IPS-11a (cell line): ENCODE measurements around the gene PTPRF.
"Not testable (repeated sequence)": the region's sequence is repeated elsewhere in the genome, so short reads cannot be mapped to it uniquely, and the experiment has no call there.

ENCODE experiments used
- H3K4me3 ChIP-seq: one replicate; pipeline ENCODE4 v1.5.1; 2013; ENCODE audit warnings: low read depth, low read length, control low read depth

Gene PTPRF

DNA sequence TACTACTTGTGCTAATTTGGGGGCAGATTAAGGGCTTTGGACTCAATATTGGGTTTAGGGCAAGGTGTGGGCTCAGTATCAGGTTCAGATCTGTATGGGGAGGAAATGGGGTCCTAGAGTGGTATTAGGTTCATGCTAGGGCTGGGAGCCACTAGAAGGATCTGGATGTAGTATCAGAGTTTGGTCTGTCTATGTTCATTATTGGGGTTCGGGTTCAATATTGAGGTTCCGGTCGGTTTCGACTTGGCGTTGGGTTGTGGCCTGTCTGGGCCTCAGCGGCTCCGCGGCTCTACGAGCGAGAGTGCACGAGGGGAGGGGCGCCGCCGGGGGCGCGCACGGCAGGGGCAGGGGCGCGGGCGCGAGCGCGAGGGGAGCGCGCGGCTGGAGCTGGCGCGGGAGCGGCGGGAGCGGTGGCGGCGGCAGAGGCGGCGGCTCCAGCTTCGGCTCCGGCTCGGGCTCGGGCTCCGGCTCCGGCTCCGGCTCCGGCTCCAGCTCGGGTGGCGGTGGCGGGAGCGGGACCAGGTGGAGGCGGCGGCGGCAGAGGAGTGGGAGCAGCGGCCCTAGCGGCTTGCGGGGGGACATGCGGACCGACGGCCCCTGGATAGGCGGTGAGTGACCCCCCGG is at the start of gene PTPRF:
Gene PTPRF (plus strand): TSS at position 401 of the 624 bp plus-strand sequence. CDS start 14,193 bp downstream, outside the sequence.
- H3K4me3 ChIP-seq, result peak within 1 kb of the TSS; percentile 78

- no peak overlapping the region for H3K4me3 ChIP-seq
These were observed 49.2 kb upstream of the PTPRF start for GRCh38 chr1:43481491-43481890.

GRCh38 chr1:43482215-43482614 is 48.5 kb upstream of the PTPRF start:
- no peak overlapping the region for H3K4me3 ChIP-seq

DNA sequence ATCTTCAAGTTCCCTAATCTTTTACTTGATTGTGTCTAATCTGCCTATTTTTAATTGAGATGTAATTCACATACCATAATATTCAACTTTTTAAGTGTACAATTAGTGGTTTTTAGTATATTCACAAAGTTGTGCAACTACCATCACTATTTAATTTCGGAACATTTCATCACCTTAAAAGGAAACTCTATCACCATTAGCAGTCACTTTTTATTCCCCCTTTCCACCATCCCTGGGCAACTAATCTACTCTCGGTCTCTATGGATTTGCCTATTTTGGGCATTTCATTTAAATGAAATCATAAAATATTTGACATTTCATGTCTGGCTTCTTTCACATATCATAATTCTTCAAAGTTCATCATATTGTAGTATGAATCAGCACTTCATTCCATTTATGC is 46.3 kb upstream of the PTPRF start:
- H3K4me3 ChIP-seq, result no peak overlapping the region

DNA sequence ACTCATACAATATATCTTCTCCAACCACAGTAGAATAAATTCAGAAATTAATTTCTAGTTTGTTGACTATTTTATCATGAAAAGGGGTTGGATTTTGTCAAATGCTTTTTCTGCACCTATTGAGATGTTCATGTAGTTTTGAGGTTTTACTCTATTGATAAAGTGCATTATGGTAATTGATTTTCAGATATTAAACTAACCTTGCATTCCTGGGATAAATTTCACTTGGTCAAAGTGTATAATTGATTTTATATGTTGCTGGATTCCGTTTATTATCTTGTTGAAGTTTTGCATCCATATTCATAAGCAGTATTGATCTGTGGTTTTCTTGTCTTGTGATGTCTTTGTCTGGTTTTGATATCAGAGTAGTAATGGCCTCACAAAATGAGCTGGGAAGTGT is 42.5 kb upstream of the PTPRF start:
- no peak overlapping the region for H3K4me3 ChIP-seq

DNA sequence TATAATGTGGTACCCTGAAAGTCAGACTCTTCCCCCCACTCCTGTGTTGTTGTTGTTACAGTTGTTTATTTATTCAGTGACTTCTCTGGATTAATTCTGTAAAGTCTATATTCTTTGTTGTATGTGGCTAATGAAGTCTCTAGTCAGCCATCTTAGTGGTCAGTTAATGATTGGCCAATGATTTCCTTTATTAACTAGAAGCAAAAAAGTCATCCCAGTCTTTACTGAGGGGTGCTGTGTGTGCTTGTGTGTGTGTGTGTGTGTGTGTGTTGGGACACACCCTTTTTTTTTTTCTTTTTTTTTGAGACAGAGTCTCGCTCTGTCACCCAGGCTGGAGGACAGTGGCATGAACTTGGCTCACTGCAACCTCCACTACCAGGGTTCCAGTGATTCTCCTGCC is 39.6 kb upstream of the PTPRF start:
- no peak overlapping the region for H3K4me3 ChIP-seq

DNA sequence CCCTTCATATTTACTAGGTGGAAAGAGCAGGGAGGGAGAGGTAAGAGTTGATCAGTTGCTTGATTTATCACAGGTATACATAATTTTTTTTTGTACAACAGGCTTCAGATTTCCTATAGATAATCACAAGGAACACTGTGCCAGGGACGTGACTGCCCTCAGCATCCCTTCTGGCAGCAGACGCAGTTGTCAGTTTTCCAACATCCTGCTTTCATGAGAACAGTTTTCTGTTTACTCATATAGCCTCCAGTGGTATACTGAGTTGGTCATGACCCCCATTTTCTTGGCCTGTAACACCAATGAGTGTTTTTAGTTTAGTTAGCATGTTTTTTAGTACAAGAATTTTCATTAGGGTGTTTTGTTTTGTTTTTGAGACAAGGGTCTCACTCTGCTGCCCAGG is 37.9 kb upstream of the PTPRF start:
- no peak overlapping the region for H3K4me3 ChIP-seq

DNA sequence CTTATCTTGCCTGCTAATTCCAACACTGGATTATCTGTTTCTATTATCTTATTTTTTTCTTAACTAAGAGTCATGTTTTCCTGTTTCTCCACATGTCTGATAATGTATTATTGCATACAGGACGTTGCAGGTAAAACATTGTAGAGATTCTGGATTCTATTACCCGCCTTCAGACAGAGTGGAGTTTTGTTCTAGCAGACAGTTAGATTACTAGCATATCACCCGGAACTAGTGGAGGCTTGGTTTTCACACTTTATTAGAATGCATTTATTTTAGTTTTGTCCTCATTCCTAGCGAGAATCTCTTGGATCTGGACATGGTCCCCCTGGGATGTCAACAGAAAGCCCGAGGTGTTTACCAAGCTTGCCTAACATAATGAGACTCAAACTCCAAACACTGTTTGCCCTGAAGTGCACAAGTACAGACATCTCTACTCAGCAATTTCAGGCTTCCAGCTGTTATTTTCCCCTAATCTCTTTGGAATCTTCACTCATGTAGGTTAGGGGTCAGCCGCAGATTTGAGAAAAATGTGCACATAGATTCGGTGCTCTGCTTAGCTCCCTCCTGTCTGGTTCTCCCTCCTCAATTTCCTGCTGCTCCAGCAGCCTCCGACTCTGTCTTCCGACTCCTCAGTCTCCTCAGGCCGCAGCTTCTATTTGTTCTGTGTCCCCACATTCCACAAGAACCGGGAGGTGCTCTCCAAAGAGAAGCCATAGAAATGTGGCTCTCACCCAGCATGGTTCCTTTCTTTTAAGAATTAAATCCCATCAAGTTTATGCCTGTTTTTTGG is 36.8 kb upstream of the PTPRF start:
- H3K4me3 ChIP-seq, result no peak overlapping the region

GRCh38 chr1:43495204-43495603 is 35.5 kb upstream of the PTPRF start:
- H3K4me3 ChIP-seq, result no peak overlapping the region

DNA sequence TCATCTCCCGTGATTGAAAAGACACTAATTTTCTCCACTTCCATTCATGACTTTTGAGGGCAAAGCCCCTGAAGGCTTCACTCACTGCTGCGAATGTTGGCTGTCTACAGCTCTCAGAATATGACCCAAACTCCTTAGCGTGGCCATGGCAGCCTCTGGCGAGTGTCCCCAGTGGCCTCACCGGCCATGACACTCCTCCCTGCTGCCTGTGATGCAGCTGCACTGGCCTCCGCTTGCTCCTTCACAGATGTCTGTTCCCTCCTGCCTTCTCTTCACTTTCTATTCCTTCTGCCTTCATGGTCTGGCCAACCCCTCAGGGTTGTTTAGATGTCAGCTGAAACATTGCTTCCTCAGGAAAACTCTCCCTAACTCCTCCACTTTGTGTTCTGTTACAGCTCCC is 30.8 kb upstream of the PTPRF start:
- no peak overlapping the region for H3K4me3 ChIP-seq

DNA sequence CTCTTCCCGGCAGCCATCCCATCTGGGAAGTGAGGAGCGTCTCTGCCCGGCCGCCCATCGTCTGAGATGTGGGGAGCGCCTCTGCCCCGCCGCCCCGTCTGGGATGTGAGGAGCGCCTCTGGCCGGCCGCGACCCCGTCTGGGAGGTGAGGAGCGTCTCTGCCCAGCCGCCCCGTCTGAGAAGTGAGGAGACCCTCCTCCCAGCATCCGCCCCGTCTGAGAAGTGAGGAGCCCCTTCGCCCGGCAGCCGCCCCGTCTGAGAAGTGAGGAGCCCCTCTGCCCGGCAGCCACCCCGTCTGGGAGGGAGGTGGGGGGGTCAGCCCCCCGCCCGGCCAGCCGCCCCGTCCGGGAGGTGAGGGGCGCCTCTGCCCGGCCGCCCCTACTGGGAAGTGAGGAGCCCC is 28.9 kb upstream of the PTPRF start:
- not testable (repeated sequence) for H3K4me3 ChIP-seq

GRCh38 chr1:43503534-43503933 is 27.1 kb upstream of the PTPRF start:
- H3K4me3 ChIP-seq, result no peak overlapping the region

GRCh38 chr1:43505077-43505780 is 25.5 kb upstream of the PTPRF start:
- no peak overlapping the region for H3K4me3 ChIP-seq

DNA sequence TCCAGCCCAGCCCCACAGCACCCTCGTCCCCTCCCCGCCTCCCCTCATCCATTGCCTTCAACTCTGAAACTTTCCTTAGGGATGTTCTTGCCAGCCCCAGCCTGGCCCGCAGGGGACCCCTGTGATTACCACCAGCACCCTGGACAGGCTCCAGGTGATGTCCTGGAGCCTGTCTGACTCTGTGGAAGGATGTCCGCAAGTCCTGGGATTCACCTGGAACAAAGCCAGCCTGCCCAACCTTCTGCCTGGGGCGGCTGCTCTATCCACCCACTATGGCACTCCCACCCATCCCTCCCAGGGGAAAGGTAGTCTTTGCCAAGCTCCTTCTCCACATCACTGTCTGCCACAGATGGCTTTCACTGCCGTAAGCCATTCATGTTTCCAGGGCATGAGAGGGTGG is 24.4 kb upstream of the PTPRF start:
- no peak overlapping the region for H3K4me3 ChIP-seq

GRCh38 chr1:43507296-43508295 is 23.1 kb upstream of the PTPRF start:
- no peak overlapping the region for H3K4me3 ChIP-seq

- no peak overlapping the region for H3K4me3 ChIP-seq
These were observed 21.5 kb upstream of the PTPRF start for GRCh38 chr1:43509007-43509739.

- H3K4me3 ChIP-seq, result no peak overlapping the region
These were observed 20.8 kb upstream of the PTPRF start for GRCh38 chr1:43509740-43510375.

DNA sequence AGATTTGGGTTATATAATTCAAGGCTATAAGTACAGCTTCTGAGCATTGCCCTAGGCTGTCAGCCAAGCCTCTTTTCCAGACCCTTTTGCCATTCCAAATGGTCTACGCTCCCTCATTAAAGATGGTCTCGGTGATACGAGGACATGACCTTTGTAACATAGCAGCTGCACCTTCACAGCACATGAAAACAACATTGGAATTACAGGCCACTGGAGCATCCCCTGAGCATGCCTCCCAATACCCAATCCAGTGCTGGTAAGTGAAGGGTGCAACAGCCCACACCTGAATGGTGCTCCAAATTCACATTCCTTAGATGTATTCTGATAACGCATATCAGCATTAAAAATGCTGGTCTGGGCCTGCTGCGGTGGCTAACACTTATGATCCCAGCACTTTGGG is 20.1 kb upstream of the PTPRF start:
- H3K4me3 ChIP-seq, result no peak overlapping the region

DNA sequence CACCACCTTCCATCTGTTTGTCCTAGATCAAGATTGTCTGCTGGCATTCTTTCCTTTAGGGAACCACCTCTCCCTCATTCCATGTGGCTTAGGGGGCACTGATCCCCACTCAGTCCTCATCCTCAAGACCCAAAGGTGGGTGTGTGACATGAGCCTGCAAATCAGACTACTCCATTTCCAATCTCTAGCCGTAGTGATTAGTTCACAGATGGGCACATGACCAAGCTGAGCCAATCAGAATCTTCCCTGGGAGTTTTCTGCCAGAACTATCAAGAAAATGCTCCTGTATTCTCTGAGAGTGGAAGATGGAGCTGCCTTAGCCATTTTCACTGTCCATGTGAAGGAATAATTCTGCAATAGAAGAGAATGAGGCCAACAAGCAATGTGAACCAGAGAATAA is 19.3 kb upstream of the PTPRF start:
- H3K4me3 ChIP-seq, result no peak overlapping the region

DNA sequence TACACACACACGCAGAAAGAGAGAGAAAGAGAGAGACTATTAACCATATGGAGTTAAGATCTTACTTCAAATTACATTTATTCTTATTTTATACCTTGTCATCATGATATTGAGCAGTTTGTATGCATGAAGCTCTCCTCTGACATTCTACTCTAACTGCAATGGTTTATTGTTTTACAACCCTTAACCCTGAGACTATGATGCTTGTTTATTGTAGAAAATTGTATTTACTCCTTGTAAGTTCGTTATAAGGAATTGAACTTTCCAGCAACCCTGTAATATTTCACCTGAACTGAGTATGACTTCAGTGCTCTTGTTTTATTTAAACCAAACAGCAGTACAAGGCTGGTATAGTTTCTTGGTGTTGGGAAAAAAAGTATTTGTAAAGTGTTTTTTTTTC is 18.6 kb upstream of the PTPRF start:
- no peak overlapping the region for H3K4me3 ChIP-seq
